Testis (tissue), 2 donors: Measurements from ENCODE around the gene IL22RA1.

Source experiments
- CTCF ChIP-seq, 3 experiments: fragments of 450-650 bp in 2 of 3; fragments of 200-600 bp in 1 of 3; sonication (generic) in 1 of 3; IDR thresholded peaks; one replicate each; pipeline ENCODE4 v1.5.1; 2016 to 2019; ENCODE audit warnings: antibody characterized with exemption in 3 of 3, mild to moderate bottlenecking in 2 of 3, moderate library complexity in 1 of 3
- POLR2A ChIP-seq: fragments of 450-650 bp; IDR thresholded peaks from one replicate; pipeline ENCODE4 v1.6.1; 2017; ENCODE audit warnings: antibody characterized with exemption, mild to moderate bottlenecking, moderate library complexity

GRCh38 chr1:24103408-24103807 lies 39.5 kb downstream of the IL22RA1 start:
- TF ChIP-seq POLR2A: no peak
- no peak for TF ChIP-seq CTCF (IDR thresholded peaks at IDR 0.05)
